HEK293 (cell line): ENCODE results near the gene LRRC8E.

Source experiments
- BCL11A ChIP-seq: fragments of 450-650 bp; formaldehyde crosslinking; IDR thresholded peaks from 2 replicates; pipeline ENCODE4 v1.5.1; 2016; ENCODE audit warnings: low read depth, missing biosample characterization, missing genetic modification characterization
- CTCF ChIP-seq: fragments of 450-650 bp; formaldehyde crosslinking; IDR thresholded peaks from 2 replicates; pipeline ENCODE4 v1.5.1; 2016; ENCODE audit warnings: missing biosample characterization, missing genetic modification characterization
- MYNN ChIP-seq: fragments of 450-650 bp; formaldehyde crosslinking; IDR thresholded peaks from 2 replicates; pipeline ENCODE4 v1.5.1; 2016; ENCODE audit warnings: missing biosample characterization, missing genetic modification characterization, borderline replicate concordance
- PBX3 ChIP-seq: sonication (generic); formaldehyde crosslinking; IDR thresholded peaks from 2 replicates; pipeline ENCODE4 v1.8.1; 2022; ENCODE audit warnings: mild to moderate bottlenecking, moderate library complexity, missing genetic modification reagents
- PRDM1 ChIP-seq: fragments of 450-650 bp; formaldehyde crosslinking; IDR thresholded peaks from 2 replicates; pipeline ENCODE4; 2016; ENCODE audit warnings: missing biosample characterization, missing genetic modification characterization
- TRIM28 ChIP-seq: IDR thresholded peaks from 2 replicates; pipeline ENCODE4 v1.6.1; 2011; ENCODE audit warnings: low read length, control low read depth, borderline replicate concordance
- ZBTB10 ChIP-seq: fragments of 450-650 bp; formaldehyde crosslinking; IDR thresholded peaks from 2 replicates; pipeline ENCODE4 v1.5.1; 2016; ENCODE audit warnings: missing biosample characterization, missing genetic modification characterization
- ZNF423 ChIP-seq: fragments of 450-650 bp; formaldehyde crosslinking; IDR thresholded peaks from 2 replicates; pipeline ENCODE4 v1.5.1; 2016; ENCODE audit warnings: missing biosample characterization, missing genetic modification characterization
- ZNF624 ChIP-seq: fragments of 450-650 bp; formaldehyde crosslinking; IDR thresholded peaks from 2 replicates; pipeline ENCODE4 v1.5.1; 2017; ENCODE audit warnings: missing biosample characterization, missing genetic modification characterization
- ZNF639 ChIP-seq: fragments of 450-650 bp; formaldehyde crosslinking; IDR thresholded peaks from 2 replicates; pipeline ENCODE4 v1.5.1; 2016; ENCODE audit warnings: missing biosample characterization, missing genetic modification characterization

- TF ChIP-seq BCL11A = no peak
- TF ChIP-seq ZBTB10 (tag by site-specific recombination) = no peak
- no peak for TF ChIP-seq ZNF423
- TF ChIP-seq PRDM1 (tag by site-specific recombination) = no peak
- no peak for TF ChIP-seq MYNN (tag by site-specific recombination)
- no peak for TF ChIP-seq PBX3 (CRISPR knock-in tag)
- no peak for TF ChIP-seq ZNF624
- no peak for TF ChIP-seq ZNF639
- no peak for TF ChIP-seq TRIM28
- TF ChIP-seq CTCF (tag by site-specific recombination) = no peak
Observed at GRCh38 chr19:7915250-7916102, 27.2 kb downstream of the LRRC8E start.
